ENCODE results near the gene EFCAB3.

EFCAB3 gene

DNA sequence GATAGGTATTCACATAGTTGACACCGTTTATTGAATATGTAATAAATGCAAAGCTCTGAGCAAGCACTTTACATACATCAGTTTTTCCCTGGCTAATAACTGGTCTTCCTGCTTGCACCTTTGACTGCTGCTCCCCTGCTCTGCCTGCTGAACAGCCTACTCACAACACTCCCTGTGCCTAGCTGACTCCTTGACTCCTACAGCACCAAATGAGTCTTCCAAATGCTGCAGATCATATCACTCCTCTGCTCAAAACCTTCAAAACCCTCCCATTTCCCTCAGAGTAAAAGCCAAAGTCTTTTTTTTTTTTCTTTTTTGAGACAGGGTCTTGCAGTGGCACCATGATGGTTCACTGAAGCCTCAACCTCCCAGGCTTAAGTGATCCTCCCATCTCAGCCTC, 18.5 kb downstream of the EFCAB3 start:
- TF ChIP-seq, protein P1, sequence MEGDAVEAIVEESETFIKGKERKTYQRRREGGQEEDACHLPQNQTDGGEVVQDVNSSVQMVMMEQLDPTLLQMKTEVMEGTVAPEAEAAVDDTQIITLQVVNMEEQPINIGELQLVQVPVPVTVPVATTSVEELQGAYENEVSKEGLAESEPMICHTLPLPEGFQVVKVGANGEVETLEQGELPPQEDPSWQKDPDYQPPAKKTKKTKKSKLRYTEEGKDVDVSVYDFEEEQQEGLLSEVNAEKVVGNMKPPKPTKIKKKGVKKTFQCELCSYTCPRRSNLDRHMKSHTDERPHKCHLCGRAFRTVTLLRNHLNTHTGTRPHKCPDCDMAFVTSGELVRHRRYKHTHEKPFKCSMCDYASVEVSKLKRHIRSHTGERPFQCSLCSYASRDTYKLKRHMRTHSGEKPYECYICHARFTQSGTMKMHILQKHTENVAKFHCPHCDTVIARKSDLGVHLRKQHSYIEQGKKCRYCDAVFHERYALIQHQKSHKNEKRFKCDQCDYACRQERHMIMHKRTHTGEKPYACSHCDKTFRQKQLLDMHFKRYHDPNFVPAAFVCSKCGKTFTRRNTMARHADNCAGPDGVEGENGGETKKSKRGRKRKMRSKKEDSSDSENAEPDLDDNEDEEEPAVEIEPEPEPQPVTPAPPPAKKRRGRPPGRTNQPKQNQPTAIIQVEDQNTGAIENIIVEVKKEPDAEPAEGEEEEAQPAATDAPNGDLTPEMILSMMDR (IDR thresholded peaks at IDR 0.05): no peak

DNA sequence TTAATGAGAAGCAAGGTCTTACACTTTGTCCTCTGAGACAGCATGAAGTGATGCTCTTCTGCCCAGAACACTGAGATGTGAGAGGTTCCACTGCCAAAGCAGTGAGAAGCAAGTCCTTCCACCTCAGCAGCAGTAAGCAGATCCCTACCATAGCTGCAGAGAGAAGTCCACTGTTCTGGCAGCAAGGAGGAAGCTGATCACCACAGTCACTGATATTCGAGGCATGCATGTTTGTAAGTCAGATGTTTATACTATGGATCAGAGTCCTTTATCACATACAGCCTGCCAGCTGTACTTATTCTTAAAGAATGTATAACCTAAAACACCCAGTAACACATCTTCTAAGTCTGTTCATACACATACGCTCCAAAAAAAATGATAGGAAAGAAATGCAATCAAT, 25.1 kb downstream of the EFCAB3 start:
- TF ChIP-seq, protein P1 (IDR thresholded peaks at IDR 0.05): no peak

DNA sequence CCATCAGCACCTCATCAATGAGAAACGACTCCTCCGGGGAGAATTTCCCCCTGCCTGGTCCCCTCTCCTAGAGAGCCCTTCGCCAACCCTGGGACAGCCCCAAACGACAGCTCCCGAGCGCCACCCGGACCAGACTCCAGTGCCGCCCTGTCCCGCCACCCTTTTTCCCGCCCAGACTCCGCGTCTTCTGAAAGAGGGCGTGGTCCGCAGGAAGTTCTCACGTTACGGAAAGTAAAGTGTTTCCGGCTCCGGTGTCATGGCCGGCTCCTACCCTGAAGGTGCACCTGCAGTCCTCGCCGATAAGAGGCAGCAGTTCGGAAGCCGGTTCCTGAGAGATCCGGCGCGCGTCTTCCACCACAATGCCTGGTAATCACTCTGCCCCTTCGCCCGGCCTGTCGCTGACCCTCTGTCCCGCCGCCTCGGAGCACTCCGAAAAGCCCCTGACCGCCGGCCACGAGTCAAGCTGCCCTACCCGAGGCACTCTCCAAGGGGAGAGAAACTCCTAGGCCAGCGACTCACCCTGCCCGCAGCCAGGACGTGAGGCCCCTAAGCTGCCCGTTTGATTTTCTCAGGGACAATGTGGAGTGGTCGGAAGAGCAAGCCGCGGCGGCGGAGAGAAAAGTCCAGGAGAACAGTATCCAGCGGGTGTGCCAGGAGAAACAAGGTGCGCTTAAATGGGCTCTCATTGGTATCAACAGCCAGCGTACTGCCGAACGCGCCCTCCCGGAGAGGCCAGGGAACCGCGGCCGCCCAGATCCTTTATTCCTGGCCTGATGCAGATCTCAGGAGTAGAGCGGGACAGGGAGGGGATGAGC, 43.5 kb downstream of the EFCAB3 start, which contains the start of gene METTL2A:
TSS of gene METTL2A (plus strand) at position 251 of the 815 bp plus-strand sequence. CDS start at position 257, 6 bp downstream.
- TF ChIP-seq, protein P1 (IDR thresholded peaks at IDR 0.05): peak; percentile 19; the same call in 1 of the 2 replicates

DNA sequence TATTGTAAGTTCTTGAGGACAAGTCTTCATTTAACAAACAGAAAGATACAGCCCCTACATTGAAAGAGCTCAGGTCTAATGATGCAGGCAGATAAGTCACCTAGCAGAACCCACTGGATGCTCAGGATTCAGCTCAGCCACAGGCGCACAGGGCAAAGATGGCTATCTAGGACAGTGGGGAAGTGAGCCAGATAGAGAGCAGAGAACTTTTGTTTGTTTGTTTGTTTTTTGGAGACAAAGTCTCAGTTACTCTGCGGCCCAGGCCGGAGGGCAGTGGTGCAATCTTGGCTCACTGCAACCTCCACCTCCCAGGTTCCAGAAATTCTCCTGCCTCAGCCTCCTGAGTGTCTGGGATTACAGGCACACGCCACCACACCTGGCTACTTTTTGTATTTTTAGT, 63.7 kb downstream of the EFCAB3 start:
- TF ChIP-seq, protein P1 (IDR thresholded peaks at IDR 0.05): no peak

DNA sequence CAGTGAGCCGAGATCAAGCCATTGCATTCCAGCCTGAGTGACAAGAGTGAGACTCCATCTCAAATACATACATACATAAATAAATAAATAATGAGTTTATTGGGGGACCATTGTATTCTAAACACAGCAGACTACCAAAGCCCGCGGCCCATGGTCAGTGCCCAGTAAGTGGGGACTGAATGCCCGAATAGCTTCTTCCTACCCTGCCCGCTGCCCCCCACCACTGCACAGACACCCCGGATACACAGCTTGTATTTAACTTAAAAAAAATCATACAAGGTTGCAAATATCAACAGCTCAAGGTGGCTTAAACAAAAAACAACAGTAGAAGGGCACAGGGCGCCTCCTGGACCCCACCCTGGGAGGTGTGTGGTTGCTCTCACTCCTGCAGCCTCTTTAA, 75.7 kb downstream of the EFCAB3 start:
- TF ChIP-seq, protein P1 (IDR thresholded peaks at IDR 0.05): no peak
